Uterus (tissue), 2 donors: ENCODE measurements around the gene DPY19L3.

Experiments
- CTCF ChIP-seq, 4 experiments: fragments of 200-600 bp in 2 of 4; fragments of 450-650 bp in 2 of 4; sonication (generic) in 2 of 4; IDR thresholded peaks; one replicate each; pipeline ENCODE4 v1.5.1; 2016 to 2019; ENCODE audit warnings: antibody characterized with exemption in 4 of 4, mild to moderate bottlenecking in 2 of 4, moderate library complexity in 1 of 4
- POLR2A ChIP-seq, 2 donors: fragments of 450-650 bp; IDR thresholded peaks; one replicate each; pipeline ENCODE4 v1.6.1; 2016; ENCODE audit warnings: antibody characterized with exemption in 2 of 2, mild to moderate bottlenecking in 1 of 2, moderate library complexity in 1 of 2

- TF ChIP-seq POLR2A (IDR thresholded peaks at IDR 0.05): no peak
- TF ChIP-seq CTCF (IDR thresholded peaks at IDR 0.05): no peak
These were observed 126.7 kb downstream of the DPY19L3 start for GRCh38 chr19:32532233-32532632.
